HepG2 (cell line): Measurements from ENCODE around the gene CUL9. TPM values are rescaled to one million over a fixed set of nuclear protein-coding genes. Genes with fewer than 3 reads are reported as not detected.
A peak's percentile ranks its signal among the peaks of the same experiment; 100 is the strongest.

Experiments used
- ATAC-seq: fragments of 200-7000 bp; cut with Tn5 transposase; 3 replicates; pipeline ENCODE4 v1.9.1; 2020; ENCODE audit warnings: mild to moderate bottlenecking, moderate library complexity
- BruUV-seq: library from RNA; stranded (reverse); fragments of 400-500 nt; replicated peaks from 2 replicates; lab custom pipeline; 2021; lab: Mats Ljungman, UMichigan
- CTCF ChIA-PET: fragments of 300-600 bp; formaldehyde crosslinking; extraction: SDS; loops from one replicate; lab custom pipeline; 2021; ENCODE audit warnings: low total read pairs, inconsistent platforms, low intra/inter-chr PET ratio; lab: Yijun Ruan, JAX
- POLR2A ChIA-PET: fragments of 350-600 bp; sonication (Branson Sonifier 250); formaldehyde crosslinking; loops from one replicate; lab custom pipeline; 2020; ENCODE audit warnings: antibody characterized with exemption, inconsistent platforms; lab: Yijun Ruan, JAX
- DNase-seq: peaks from one replicate; pipeline ENCODE4 v3.0.0-alpha.2; 2015; ENCODE audit warnings: low spot score
- FAIRE-seq: peaks from 3 replicates; lab custom pipeline; 2011; peaks lifted over from hg19 to GRCh38; lab: Jason Lieb, UNC
- H2AFZ ChIP-seq: one replicate; pipeline ENCODE4 v1.6.1; 2011; ENCODE audit warnings: low read length, inconsistent platforms
- H3K27ac ChIP-seq: fragments of 300-600 bp; 3 replicates; pipeline ENCODE4 v1.8.0; 2011; ENCODE audit warnings: mixed run types, mild to moderate bottlenecking, mixed read lengths, low read length, inconsistent platforms; ENCODE audit not compliant: insufficient read depth; ENCODE audit errors: extremely low read length
- H3K27me3 ChIP-seq, 2 experiments: fragments of 200-600 bp in 1 of 2; 2 replicates in 1 of 2; 3 replicates in 1 of 2; pipeline versions ENCODE4 v1.6.0 to v1.8.0; 2011; ENCODE audit warnings: low read length in 2 of 2, mild to moderate bottlenecking in 2 of 2, moderate library complexity in 2 of 2, inconsistent platforms in 1 of 2; ENCODE audit not compliant: insufficient read depth in 2 of 2, control insufficient read depth in 1 of 2
- H3K36me3 ChIP-seq, 2 experiments: fragments of 200-600 bp in 1 of 2; replicated peaks in 1 of 2; 2 replicates in 1 of 2; 3 replicates in 1 of 2; pipeline versions ENCODE4 v1.5.1 to v1.8.0; 2011; ENCODE audit warnings: low read length in 2 of 2, inconsistent platforms in 1 of 2; ENCODE audit not compliant: insufficient read depth in 2 of 2, control insufficient read depth in 1 of 2
- H3K4me1 ChIP-seq: 2 replicates; pipeline ENCODE4 v1.5.1; 2012; ENCODE audit warnings: low read length, inconsistent platforms; ENCODE audit not compliant: insufficient read depth
- H3K4me2 ChIP-seq: 2 replicates; pipeline ENCODE4 v1.6.0; 2011; ENCODE audit warnings: low read depth, low read length, inconsistent platforms
- H3K4me3 ChIP-seq, 3 experiments: fragments of 200-600 bp in 1 of 3; sonication (generic), shearing (Covaris generic) in 1 of 3; replicated peaks in 1 of 3; 2 replicates each; pipeline ENCODE4 v1.5.1; 2011 to 2016; ENCODE audit warnings: low read length in 3 of 3, inconsistent platforms in 2 of 3, low read depth in 2 of 3, mild to moderate bottlenecking in 2 of 3, control low read depth in 1 of 3, mixed read lengths in 1 of 3; ENCODE audit not compliant: insufficient read depth in 1 of 3
- H3K79me2 ChIP-seq: one replicate; pipeline ENCODE4 v1.6.1; 2011; ENCODE audit warnings: low read length, inconsistent platforms; ENCODE audit not compliant: insufficient read depth
- H3K9ac ChIP-seq: 2 replicates; pipeline ENCODE4 v1.6.0; 2011; ENCODE audit warnings: mild to moderate bottlenecking, low read depth, low read length, inconsistent platforms; ENCODE audit not compliant: insufficient read depth
- H3K9me3 ChIP-seq: 2 replicates; pipeline ENCODE4 v1.5.1; 2012; ENCODE audit warnings: mild to moderate bottlenecking, low read length
- H4K20me1 ChIP-seq: 2 replicates; pipeline ENCODE4 v1.6.0; 2011; ENCODE audit warnings: inconsistent platforms, mild to moderate bottlenecking, low read length, moderate library complexity; ENCODE audit not compliant: insufficient read depth
- ELF3 ChIP-seq: IDR thresholded peaks from 2 replicates; pipeline ENCODE4 v1.6.1; 2016; ENCODE audit warnings: missing genetic modification reagents, missing compliant biosample characterization
- FOXA1 ChIP-seq, 2 experiments: fragments of 450-650 bp in 1 of 2; sonication (generic) in 1 of 2; formaldehyde crosslinking in 1 of 2; IDR thresholded peaks; 2 replicates each; pipeline versions ENCODE4 v1.4.0 to v1.6.1; 2016 to 2020; ENCODE audit warnings: missing genetic modification reagents in 1 of 2
- FOXC1 ChIP-seq: sonication (generic); formaldehyde crosslinking; IDR thresholded peaks from 2 replicates; pipeline ENCODE4 v1.8.0; 2022; ENCODE audit warnings: mild to moderate bottlenecking, missing genetic modification reagents, borderline replicate concordance
- KMT2A ChIP-seq: sonication (generic); formaldehyde crosslinking; IDR thresholded peaks from 2 replicates; pipeline ENCODE4 v1.4.0; 2020; ENCODE audit warnings: missing genetic modification reagents
- MAZ ChIP-seq, 2 experiments: sonication (generic) in 1 of 2; formaldehyde crosslinking in 1 of 2; IDR thresholded peaks; 2 replicates each; pipeline versions ENCODE4 v1.5.0 to v1.6.1; 2012 to 2020; ENCODE audit warnings: low read depth in 2 of 2, mild to moderate bottlenecking in 2 of 2, borderline replicate concordance in 1 of 2, improper control_type of control experiment in 1 of 2, low read length in 1 of 2, missing genetic modification reagents in 1 of 2, moderate library complexity in 1 of 2
- MXD4 ChIP-seq: IDR thresholded peaks from 2 replicates; pipeline ENCODE4 v1.6.1; 2016; ENCODE audit warnings: mild to moderate bottlenecking, missing biosample characterization, missing genetic modification reagents
- SAP130 ChIP-seq: IDR thresholded peaks from 2 replicates; pipeline ENCODE4 v1.6.1; 2016; ENCODE audit warnings: low read depth
- TP53 ChIP-seq: sonication (generic); formaldehyde crosslinking; conservative IDR thresholded peaks from 2 replicates; pipeline ENCODE4 v1.4.0; 2020; ENCODE audit warnings: missing genetic modification reagents
- ZNF160 ChIP-seq: sonication (generic); formaldehyde crosslinking; IDR thresholded peaks from 2 replicates; pipeline ENCODE4 v1.8.0; 2022; ENCODE audit warnings: mild to moderate bottlenecking, inconsistent platforms, missing genetic modification reagents
- ZNF724P ChIP-seq: sonication (generic); formaldehyde crosslinking; IDR thresholded peaks from 2 replicates; pipeline ENCODE4 v1.8.0; 2022; ENCODE audit warnings: missing genetic modification reagents, borderline replicate concordance
- ZNF792 ChIP-seq: IDR thresholded peaks from 2 replicates; pipeline ENCODE4 v1.6.1; 2016
- WGBS: methylation state at CpG from one replicate; pipeline ENCODE4 v1.1.6; 2017; ENCODE audit warnings: low lambda C conversion rate; 5-methylcytosine and 5-hydroxymethylcytosine counted together
- in situ Hi-C: cut with HindIII; loops from 2 replicates; pipeline ENCODE4 v1.10.0; 2017; ENCODE audit warnings: low pct_unique_long_range_greater_than_20kb; ENCODE audit not compliant: extremely low pct_ligation_motif_present
- intact Hi-C: fragments of 100-400 bp; cut with micrococcal nuclease; formaldehyde crosslinking; loops from one replicate; pipeline ENCODE4 v1.10.0; 2022; ENCODE audit not compliant: unreplicated experiment
- polyA plus RNA-seq, 8 experiments: library from polyadenylated mRNA; depleted of rRNA in 3 of 8; stranded (reverse) in 7 of 8; unstranded in 1 of 8; fragments of >200 nt; fragmentation: Illumina TruSeq in 4 of 8; extraction: Trizol in 4 of 8; gene quantifications; 2 replicates each; pipeline versions ENCODE4 v1.2.1 to v1.2.3, GENCODE V29; 2011 to 2016; ENCODE audit warnings: low read depth in 4 of 8, missing spikeins in 1 of 8, mixed read lengths in 1 of 8; ENCODE audit not compliant: insufficient read depth in 1 of 8
- total RNA-seq, 5 experiments: library from RNA; depleted of rRNA; stranded (reverse); fragments of >200 nt; fragmentation: Illumina TruSeq; extraction: Trizol; gene quantifications; 2 replicates each; pipeline ENCODE4 v1.2.3, GENCODE V29; 2016; ENCODE audit warnings: low read depth in 1 of 5
- TF ChIP-seq, protein P1 (sequence below): sonication (generic); formaldehyde crosslinking; IDR thresholded peaks from 2 replicates; pipeline ENCODE4 v1.4.0; 2020; ENCODE audit warnings: missing genetic modification reagents, borderline replicate concordance
- TF ChIP-seq, protein P2 (sequence below): sonication (generic); formaldehyde crosslinking; IDR thresholded peaks from 2 replicates; pipeline ENCODE4 v1.4.0; 2020; ENCODE audit warnings: missing genetic modification reagents
- TF ChIP-seq, protein P3 (sequence below): IDR thresholded peaks from 2 replicates; pipeline ENCODE4 v1.6.1; 2012; ENCODE audit warnings: inconsistent platforms
- TF ChIP-seq, protein P4 (sequence below): sonication (generic); formaldehyde crosslinking; IDR thresholded peaks from 2 replicates; pipeline ENCODE4 v1.5.0; 2020; ENCODE audit warnings: missing genetic modification reagents, mild to moderate bottlenecking, borderline replicate concordance

The CUL9 gene
- total and polyA plus RNA-seq, 2 of the 13 experiments (the other 11 are each of a cell fraction or from before 2014, with no cell fraction given): 11.4 to 13.7 TPM

DNA sequence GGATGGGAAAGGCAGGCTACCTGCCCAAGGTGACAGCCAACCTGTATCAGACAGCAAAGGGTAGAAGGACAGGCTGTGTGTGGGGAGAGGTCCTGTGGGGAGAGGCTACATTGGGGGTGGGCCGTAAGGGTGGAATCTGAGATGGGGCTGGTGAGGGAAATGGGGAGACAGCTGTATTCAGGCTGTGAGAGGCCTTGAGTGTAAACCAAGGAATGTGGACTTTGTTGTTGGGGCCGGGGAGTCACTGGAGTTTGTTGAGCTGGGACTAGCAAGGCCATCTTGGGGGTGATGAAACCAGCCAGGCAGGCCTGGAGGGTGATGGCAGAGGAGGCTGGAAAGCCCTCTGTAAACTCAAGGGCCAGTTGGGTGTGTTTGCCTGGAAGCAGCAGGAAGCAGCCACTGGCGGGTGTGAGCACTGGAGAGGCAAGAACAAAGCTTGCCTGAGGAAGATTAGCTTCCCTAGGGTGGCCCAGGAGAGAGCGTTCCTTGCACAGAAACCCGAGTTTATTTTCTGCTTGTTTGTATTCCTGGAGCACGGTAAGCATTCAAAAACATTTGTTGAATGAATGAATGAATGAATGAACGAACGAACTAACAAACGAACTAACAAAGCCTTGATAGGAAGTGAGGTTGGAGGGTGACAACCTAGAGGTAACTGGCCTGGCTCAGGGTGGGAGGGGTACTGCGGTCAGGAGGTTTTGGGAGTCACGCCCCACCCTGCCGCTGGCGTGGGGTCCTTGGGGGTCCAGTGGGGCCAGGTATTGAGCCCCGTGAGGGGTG lies 80.2 kb downstream of the CUL9 start:
- H3K4me2 ChIP-seq: peak overlapping the region; percentile 51
- ATAC-seq: peak; percentile 38
- H3K9me3 ChIP-seq: no peaks in the 10 kb centered on the region
- peak; percentile 61 for DNase-seq
- intact Hi-C loops (loop anchor here (5.0 to 10.0 kb wide), 3 partner anchors 163 to 245 kb away; partner anchors contain the start of gene ABCC10), in situ Hi-C loops (loop anchor here (5.0 kb wide), 3 partner anchors 70 to 235 kb away; no protein-coding TSS in a partner anchor)
- H3K4me3 ChIP-seq: peak overlapping the region in 1 of 3 experiments; percentile 6; a peak in 1 of 6 replicates
- H3K9ac ChIP-seq: no peak overlapping the region
- BruUV-seq: no TSS peak
- ChIA-PET POLR2A (interaction anchor here (0.8 to 20.0 kb wide), 8 partner anchors 15 to 97 kb away, joined by 3 to 314 read pairs (median 5); partner anchors contain the start of gene DNPH1), CTCF (interaction anchor here (1.4 to 5.0 kb wide), 4 partner anchors 25 to 93 kb away, joined by 3 to 79 read pairs (median 24); partner anchors contain the start of gene DNPH1)
- H3K27ac ChIP-seq: no peak overlapping the region
- peaks cover 76% of the 10 kb centered on the region for H3K4me1 ChIP-seq
- WGBS: 31% methylated on average over 11 of the region's 14 CpGs
- H4K20me1 ChIP-seq: no peaks in the 10 kb centered on the region
- H2AFZ ChIP-seq: no peak overlapping the region
- peak; percentile 57 for FAIRE-seq
- no peaks in the 10 kb centered on the region for H3K36me3 ChIP-seq
- H3K27me3 ChIP-seq: peaks cover 2 to 15% of the 10 kb centered on the region in 2 experiments; a peak in 4 of 5 replicates
- H3K79me2 ChIP-seq: no peaks in the 10 kb centered on the region
- TF ChIP-seq SAP130 (0 out of 2 replicates have a peak, but pooled peaks have one; percentile 45), MAZ (IDR thresholded peaks at IDR 0.05; ENCODE audit: borderline replicate concordance, low read depth, low read length) (0 out of 2 replicates have a peak, but pooled peaks have one; percentile 7), MAZ (CRISPR knock-in tag; IDR thresholded peaks at IDR 0.05; ENCODE audit: low read depth) (peak; percentile 46; the same call in 1 of the 2 replicates), ZNF724P (peak; percentile 49; the same call in 1 of the 2 replicates), ELF3 (peak; percentile 55; the same call in 1 of the 2 replicates), ZNF792 (no peak), FOXA1 (IDR thresholded peaks at IDR 0.05) (no peak), FOXA1 (CRISPR knock-in tag; IDR thresholded peaks at IDR 0.05) (peak; percentile 47; the same call in 1 of the 2 replicates), MXD4 (CRISPR knock-in tag) (0 out of 2 replicates have a peak, but pooled peaks have one; percentile 47), ZNF160 (CRISPR knock-in tag) (no peak), TP53 (CRISPR knock-in tag) (no peak), FOXC1 (0 out of 2 replicates have a peak, but pooled peaks have one; percentile 41), KMT2A (CRISPR knock-in tag) (peak; percentile 46)
- TF ChIP-seq, protein P1, sequence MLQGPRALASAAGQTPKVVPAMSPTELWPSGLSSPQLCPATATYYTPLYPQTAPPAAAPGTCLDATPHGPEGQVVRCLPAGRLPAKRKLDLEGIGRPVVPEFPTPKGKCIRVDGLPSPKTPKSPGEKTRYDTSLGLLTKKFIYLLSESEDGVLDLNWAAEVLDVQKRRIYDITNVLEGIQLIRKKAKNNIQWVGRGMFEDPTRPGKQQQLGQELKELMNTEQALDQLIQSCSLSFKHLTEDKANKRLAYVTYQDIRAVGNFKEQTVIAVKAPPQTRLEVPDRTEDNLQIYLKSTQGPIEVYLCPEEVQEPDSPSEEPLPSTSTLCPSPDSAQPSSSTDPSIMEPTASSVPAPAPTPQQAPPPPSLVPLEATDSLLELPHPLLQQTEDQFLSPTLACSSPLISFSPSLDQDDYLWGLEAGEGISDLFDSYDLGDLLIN: 0 out of 2 replicates have a peak, but pooled peaks have one; percentile 24
- TF ChIP-seq, protein P2, sequence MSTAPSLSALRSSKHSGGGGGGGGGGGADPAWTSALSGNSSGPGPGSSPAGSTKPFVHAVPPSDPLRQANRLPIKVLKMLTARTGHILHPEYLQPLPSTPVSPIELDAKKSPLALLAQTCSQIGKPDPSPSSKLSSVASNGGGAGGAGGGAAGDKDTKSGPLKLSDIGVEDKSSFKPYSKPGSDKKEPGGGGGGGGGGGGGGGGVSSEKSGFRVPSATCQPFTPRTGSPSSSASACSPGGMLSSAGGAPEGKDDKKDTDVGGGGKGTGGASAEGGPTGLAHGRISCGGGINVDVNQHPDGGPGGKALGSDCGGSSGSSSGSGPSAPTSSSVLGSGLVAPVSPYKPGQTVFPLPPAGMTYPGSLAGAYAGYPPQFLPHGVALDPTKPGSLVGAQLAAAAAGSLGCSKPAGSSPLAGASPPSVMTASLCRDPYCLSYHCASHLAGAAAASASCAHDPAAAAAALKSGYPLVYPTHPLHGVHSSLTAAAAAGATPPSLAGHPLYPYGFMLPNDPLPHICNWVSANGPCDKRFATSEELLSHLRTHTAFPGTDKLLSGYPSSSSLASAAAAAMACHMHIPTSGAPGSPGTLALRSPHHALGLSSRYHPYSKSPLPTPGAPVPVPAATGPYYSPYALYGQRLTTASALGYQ: no peak
- TF ChIP-seq, protein P3, sequence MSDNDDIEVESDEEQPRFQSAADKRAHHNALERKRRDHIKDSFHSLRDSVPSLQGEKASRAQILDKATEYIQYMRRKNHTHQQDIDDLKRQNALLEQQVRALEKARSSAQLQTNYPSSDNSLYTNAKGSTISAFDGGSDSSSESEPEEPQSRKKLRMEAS: no peak
- TF ChIP-seq, protein P4, sequence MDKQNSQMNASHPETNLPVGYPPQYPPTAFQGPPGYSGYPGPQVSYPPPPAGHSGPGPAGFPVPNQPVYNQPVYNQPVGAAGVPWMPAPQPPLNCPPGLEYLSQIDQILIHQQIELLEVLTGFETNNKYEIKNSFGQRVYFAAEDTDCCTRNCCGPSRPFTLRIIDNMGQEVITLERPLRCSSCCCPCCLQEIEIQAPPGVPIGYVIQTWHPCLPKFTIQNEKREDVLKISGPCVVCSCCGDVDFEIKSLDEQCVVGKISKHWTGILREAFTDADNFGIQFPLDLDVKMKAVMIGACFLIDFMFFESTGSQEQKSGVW (CRISPR knock-in tag): no peak
